ENCODE data around the gene B3GALT5.

B3GALT5 gene

DNA sequence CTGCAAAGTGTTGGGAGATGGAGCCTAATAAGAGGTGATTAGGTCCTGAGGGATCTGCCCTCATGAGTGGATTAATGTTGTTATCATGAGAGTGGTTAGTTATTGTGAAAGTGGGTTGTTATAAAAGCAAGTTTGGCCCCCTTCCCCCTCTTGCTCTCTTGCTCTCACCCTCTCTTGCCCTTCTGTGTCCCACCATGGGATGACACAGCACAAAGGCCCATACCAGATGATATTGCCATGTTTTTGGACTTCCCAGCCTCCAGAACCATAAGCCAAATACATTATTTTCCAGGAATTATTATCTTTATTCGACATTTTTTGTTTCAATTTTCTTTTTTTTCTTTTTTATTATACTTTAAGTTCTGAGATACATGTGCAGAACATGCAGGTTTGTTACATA, 90.8 kb downstream of the B3GALT5 start:
- H3K4me1 ChIP-seq (ENCODE audit: insufficient read depth, low read length) = no peaks in the 10 kb centered on the region
- TF ChIP-seq CTCF (IDR thresholded peaks at IDR 0.05; ENCODE audit: borderline replicate concordance, extremely low read depth, low read length, poor library complexity, severe bottlenecking) (no peak), EZH2 (IDR thresholded peaks at IDR 0.05; ENCODE audit: borderline replicate concordance, low read depth, low read length, severe bottlenecking) (no peak)
- H3K4me2 ChIP-seq (ENCODE audit: insufficient read depth, low read length) = no peak overlapping the region
- H2AFZ ChIP-seq (ENCODE audit: low read depth, low read length) = no peak overlapping the region
- DNase-seq = no peak
- no peak for ATAC-seq (ENCODE audit: insufficient read depth, low read depth)
- no peaks in the 10 kb centered on the region for H3K9me3 ChIP-seq (ENCODE audit: insufficient read depth, low read length, severe bottlenecking)
- H3K4me3 ChIP-seq (ENCODE audit: low read depth in 1 of 2, low read length in 2 of 2) = no peak overlapping the region
- H3K79me2 ChIP-seq (ENCODE audit: insufficient read depth, low read length) = no peaks in the 10 kb centered on the region
- H3K27ac ChIP-seq (ENCODE audit: low read length) = no peak overlapping the region
- no peaks in the 10 kb centered on the region for H3K27me3 ChIP-seq (ENCODE audit: insufficient read depth, low read length, poor library complexity)
- H3K36me3 ChIP-seq (ENCODE audit: insufficient read depth, low read length) = no peaks in the 10 kb centered on the region
- no peaks in the 10 kb centered on the region for H4K20me1 ChIP-seq (ENCODE audit: insufficient read depth, low read length)
- no peak overlapping the region for H3K9ac ChIP-seq (ENCODE audit: low read depth, low read length)

DNA sequence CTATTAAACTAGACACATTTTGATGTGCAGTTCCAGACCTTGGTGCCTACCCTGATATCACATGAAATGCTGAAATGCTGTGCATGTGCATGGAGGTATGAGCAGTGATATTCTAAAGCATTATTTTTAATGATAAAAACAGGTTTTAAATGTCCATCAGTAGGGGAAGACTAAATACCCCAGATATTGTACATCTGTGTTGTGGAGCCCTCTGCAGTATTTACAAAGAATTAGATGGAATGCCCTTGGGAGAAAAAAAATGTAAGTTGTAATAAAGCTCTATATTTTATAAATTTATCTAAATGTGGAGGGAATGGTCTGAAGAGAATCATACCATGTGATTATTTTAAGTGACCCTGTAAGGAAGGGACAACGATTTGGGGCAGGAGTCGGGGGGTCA, 93.1 kb downstream of the B3GALT5 start:
- Histone ChIP-seq H3K9me3 (ENCODE audit: insufficient read depth, low read length, severe bottlenecking) (no peaks in the 10 kb centered on the region), H2AFZ (ENCODE audit: low read depth, low read length) (no peak overlapping the region), H3K79me2 (ENCODE audit: insufficient read depth, low read length) (no peaks in the 10 kb centered on the region), H3K4me2 (ENCODE audit: insufficient read depth, low read length) (no peak overlapping the region), H3K27me3 (ENCODE audit: insufficient read depth, low read length, poor library complexity) (peaks cover 4% of the 10 kb centered on the region), H3K4me1 (ENCODE audit: insufficient read depth, low read length) (no peaks in the 10 kb centered on the region), H3K36me3 (ENCODE audit: insufficient read depth, low read length) (no peaks in the 10 kb centered on the region), H3K27ac (ENCODE audit: low read length) (no peak overlapping the region), H3K9ac (ENCODE audit: low read depth, low read length) (no peak overlapping the region), H3K4me3 (ENCODE audit: low read depth in 1 of 2, low read length in 2 of 2) (no peak overlapping the region), H4K20me1 (ENCODE audit: insufficient read depth, low read length) (no peaks in the 10 kb centered on the region)
- TF ChIP-seq CTCF (IDR thresholded peaks at IDR 0.05; ENCODE audit: borderline replicate concordance, extremely low read depth, low read length, poor library complexity, severe bottlenecking) (no peak), EZH2 (IDR thresholded peaks at IDR 0.05; ENCODE audit: borderline replicate concordance, low read depth, low read length, severe bottlenecking) (no peak)
- DNase-seq = no peak
- ATAC-seq (ENCODE audit: insufficient read depth, low read depth) = no peak

GRCh38 chr21:39707316-39707715, 94.6 kb downstream of the B3GALT5 start:
- Histone ChIP-seq H4K20me1 (ENCODE audit: insufficient read depth, low read length) (no peaks in the 10 kb centered on the region), H2AFZ (ENCODE audit: low read depth, low read length) (no peak overlapping the region), H3K4me2 (ENCODE audit: insufficient read depth, low read length) (no peak overlapping the region), H3K36me3 (ENCODE audit: insufficient read depth, low read length) (no peaks in the 10 kb centered on the region), H3K9me3 (ENCODE audit: insufficient read depth, low read length, severe bottlenecking) (no peaks in the 10 kb centered on the region), H3K4me1 (ENCODE audit: insufficient read depth, low read length) (no peaks in the 10 kb centered on the region), H3K27ac (ENCODE audit: low read length) (no peak overlapping the region), H3K79me2 (ENCODE audit: insufficient read depth, low read length) (no peaks in the 10 kb centered on the region), H3K27me3 (ENCODE audit: insufficient read depth, low read length, poor library complexity) (peaks cover 4% of the 10 kb centered on the region), H3K4me3 (ENCODE audit: low read depth in 1 of 2, low read length in 2 of 2) (no peak overlapping the region), H3K9ac (ENCODE audit: low read depth, low read length) (no peak overlapping the region)
- DNase-seq = no peak
- no peak for TF ChIP-seq CTCF (IDR thresholded peaks at IDR 0.05; ENCODE audit: borderline replicate concordance, extremely low read depth, low read length, poor library complexity, severe bottlenecking)
- TF ChIP-seq EZH2 (IDR thresholded peaks at IDR 0.05; ENCODE audit: borderline replicate concordance, low read depth, low read length, severe bottlenecking) = no peak
- no peak for ATAC-seq (ENCODE audit: insufficient read depth, low read depth)

- H2AFZ ChIP-seq (ENCODE audit: low read depth, low read length) = no peak overlapping the region
- no peak overlapping the region for H3K9ac ChIP-seq (ENCODE audit: low read depth, low read length)
- H3K36me3 ChIP-seq (ENCODE audit: insufficient read depth, low read length) = no peaks in the 10 kb centered on the region
- TF ChIP-seq CTCF (IDR thresholded peaks at IDR 0.05; ENCODE audit: borderline replicate concordance, extremely low read depth, low read length, poor library complexity, severe bottlenecking) (no peak), EZH2 (IDR thresholded peaks at IDR 0.05; ENCODE audit: borderline replicate concordance, low read depth, low read length, severe bottlenecking) (no peak)
- H3K4me2 ChIP-seq (ENCODE audit: insufficient read depth, low read length) = no peak overlapping the region
- H3K9me3 ChIP-seq (ENCODE audit: insufficient read depth, low read length, severe bottlenecking) = no peaks in the 10 kb centered on the region
- ATAC-seq (ENCODE audit: insufficient read depth, low read depth) (no peak), DNase-seq (no peak)
- no peak overlapping the region for H3K4me3 ChIP-seq (ENCODE audit: low read depth in 1 of 2, low read length in 2 of 2)
- H3K79me2 ChIP-seq (ENCODE audit: insufficient read depth, low read length) = no peaks in the 10 kb centered on the region
- no peak overlapping the region for H3K27ac ChIP-seq (ENCODE audit: low read length)
- no peaks in the 10 kb centered on the region for H3K4me1 ChIP-seq (ENCODE audit: insufficient read depth, low read length)
- H3K27me3 ChIP-seq (ENCODE audit: insufficient read depth, low read length, poor library complexity) = peaks cover 4% of the 10 kb centered on the region
- no peaks in the 10 kb centered on the region for H4K20me1 ChIP-seq (ENCODE audit: insufficient read depth, low read length)
Measured at GRCh38 chr21:39710866-39711265, 98.1 kb downstream of the B3GALT5 start.

All from DND-41 (cell line).